ENCODE results near the gene GPATCH8.

GPATCH8 gene

DNA sequence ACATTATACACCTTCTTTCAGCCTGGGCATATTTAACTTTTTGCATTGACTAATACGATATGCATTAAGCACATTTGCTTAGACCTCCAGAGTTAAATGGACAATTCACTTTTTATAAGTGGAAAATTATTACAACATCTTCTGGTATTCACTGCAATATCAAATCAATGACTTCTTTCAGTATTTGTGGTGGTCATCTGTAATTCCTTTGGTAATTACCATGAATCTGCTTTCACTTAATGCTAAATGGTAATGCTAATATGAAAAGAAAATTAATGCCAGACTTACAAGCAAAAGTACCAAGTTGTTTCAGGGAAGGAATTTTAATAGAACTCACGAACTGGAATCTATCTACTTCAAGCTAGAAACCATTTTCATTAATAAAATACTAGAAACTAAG is 6.4 kb downstream of the GPATCH8 start:
- H3K4me1 Mint-ChIP-seq = peaks cover 52% of the 10 kb centered on the region
- no peaks in the 10 kb centered on the region for H3K9me3 Mint-ChIP-seq
- ATAC-seq = no peak
- H3K4me3 Mint-ChIP-seq = no peak overlapping the region
- no peak for DNase-seq (ENCODE audit: low spot score in 2 of 2)
- H3K27ac Mint-ChIP-seq = no peak overlapping the region
- H3K36me3 Mint-ChIP-seq = peaks cover 5% of the 10 kb centered on the region

DNA sequence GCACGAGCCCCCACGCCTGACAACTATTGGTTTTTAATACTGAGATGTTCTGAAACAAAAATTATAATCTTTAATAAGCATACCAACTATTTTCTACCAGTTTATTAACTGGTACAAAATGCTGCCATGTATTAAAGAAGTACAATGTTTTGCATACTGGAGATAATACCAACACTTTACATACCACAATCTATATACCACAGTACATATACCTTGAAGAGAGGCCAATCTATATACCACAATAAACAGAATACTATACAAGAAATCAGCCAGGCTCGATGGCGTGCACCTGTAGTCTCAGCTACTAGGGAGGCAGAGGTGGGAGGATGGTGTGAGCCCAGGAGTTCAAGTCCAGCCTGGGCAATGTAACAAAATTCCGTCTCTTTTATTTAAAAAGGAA is 9.9 kb downstream of the GPATCH8 start:
- Mint-ChIP-seq H3K4me1 (peaks cover 37% of the 10 kb centered on the region), H3K27ac (no peak overlapping the region), H3K4me3 (no peak overlapping the region), H3K9me3 (no peaks in the 10 kb centered on the region), H3K36me3 (peaks cover 24% of the 10 kb centered on the region)
- DNase-seq (ENCODE audit: low spot score in 2 of 2) (no peak), ATAC-seq (no peak)

DNA sequence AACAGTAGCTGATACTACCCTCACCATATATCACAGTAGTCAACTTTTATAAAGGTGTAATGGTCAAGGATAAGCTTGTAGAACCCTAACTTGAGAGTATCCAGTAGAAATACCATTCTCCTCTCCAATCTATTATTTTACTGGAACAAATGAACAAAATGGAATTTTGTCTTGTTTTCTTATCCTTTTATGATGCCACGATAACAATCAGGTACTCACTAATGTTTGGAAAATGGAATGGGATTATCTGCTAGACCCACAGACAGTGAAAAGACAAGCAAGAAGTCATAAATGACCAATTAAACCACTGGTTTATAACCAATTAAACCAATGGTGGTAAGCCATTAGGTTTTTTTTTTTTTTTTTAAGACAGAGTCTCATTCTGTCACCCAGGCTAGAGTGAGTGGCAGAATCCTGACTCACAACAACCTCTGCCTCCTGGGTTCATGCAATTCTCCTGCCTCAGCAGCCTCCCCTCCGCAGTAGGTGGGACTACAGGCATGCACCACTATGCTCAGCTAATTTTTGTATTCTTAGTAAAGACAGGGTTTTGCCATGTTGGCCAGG is 10.4 kb downstream of the GPATCH8 start:
- DNase-seq (ENCODE audit: low spot score in 2 of 2) (no peak), ATAC-seq (no peak)
- H3K36me3 Mint-ChIP-seq = peaks cover 24% of the 10 kb centered on the region
- H3K9me3 Mint-ChIP-seq = no peaks in the 10 kb centered on the region
- no peak overlapping the region for H3K27ac Mint-ChIP-seq
- H3K4me3 Mint-ChIP-seq = no peak overlapping the region
- H3K4me1 Mint-ChIP-seq = peaks cover 33% of the 10 kb centered on the region

DNA sequence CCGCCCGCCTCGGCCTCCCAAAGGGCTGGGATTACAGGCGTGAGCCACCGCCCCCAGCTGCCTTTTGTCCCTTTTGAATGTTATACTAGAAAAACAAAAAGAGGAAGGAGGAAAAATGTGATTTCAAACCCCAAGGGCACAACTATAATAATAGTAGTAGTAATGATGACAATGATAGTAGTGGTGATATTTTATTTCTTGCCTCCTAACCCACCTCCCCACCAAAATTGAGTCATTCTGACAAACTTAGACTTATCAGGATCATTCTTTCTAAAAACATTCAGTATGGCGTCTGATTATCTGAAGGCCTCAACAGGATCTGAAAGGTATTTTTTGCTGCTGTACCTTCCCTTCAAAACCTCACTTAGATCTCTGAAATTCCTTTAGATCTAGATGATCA is 13.6 kb downstream of the GPATCH8 start:
- H3K27ac Mint-ChIP-seq = no peak overlapping the region
- no peaks in the 10 kb centered on the region for H3K9me3 Mint-ChIP-seq
- peaks cover 24% of the 10 kb centered on the region for H3K36me3 Mint-ChIP-seq
- DNase-seq (ENCODE audit: low spot score in 2 of 2) (no peak), ATAC-seq (no peak)
- H3K4me1 Mint-ChIP-seq = peaks cover 39% of the 10 kb centered on the region
- no peak overlapping the region for H3K4me3 Mint-ChIP-seq

DNA sequence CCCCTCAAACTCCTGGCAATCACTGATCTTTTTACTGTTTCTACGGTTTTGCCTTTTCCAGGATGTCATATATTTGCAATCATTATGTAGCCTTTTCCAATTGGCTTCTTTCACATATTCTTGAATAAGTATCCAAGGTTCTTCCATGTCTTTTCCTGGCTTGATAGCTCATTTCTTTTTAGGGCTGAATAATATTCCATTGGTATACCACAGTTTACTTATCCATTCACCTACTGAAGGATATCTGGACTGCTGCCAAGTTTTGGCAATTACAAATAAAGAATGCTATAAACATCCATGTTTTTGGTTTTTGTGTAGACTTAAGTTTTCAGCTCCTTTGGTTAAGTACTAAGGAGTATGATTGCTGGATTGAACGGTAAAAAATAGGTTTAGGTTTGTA is 16.0 kb downstream of the GPATCH8 start:
- Mint-ChIP-seq H3K4me3 (no peak overlapping the region), H3K36me3 (peaks cover 24% of the 10 kb centered on the region), H3K4me1 (peaks cover 25% of the 10 kb centered on the region), H3K9me3 (no peaks in the 10 kb centered on the region), H3K27ac (no peak overlapping the region)
- DNase-seq (ENCODE audit: low spot score in 2 of 2) (no peak), ATAC-seq (no peak)

DNA sequence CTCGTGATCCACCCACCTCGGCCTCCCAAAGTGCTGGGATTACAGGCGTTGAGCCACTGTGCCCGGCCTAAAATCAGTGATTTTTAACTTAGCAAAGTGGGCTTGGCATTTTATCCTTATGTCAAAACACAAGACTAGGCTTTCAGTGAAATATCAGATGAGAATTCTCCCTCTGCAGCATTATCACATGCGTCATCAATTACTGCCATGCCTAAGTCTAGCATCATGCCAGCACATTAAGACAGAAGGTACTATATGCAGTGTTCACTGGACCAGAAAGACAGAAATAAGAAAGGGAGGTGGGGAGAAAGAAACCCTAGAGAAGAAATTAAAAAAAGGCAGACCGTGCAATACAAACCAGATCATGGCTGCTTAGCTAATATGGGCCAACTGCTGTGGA is 29.8 kb downstream of the GPATCH8 start:
- ATAC-seq (no peak), DNase-seq (ENCODE audit: low spot score in 2 of 2) (no peak)

DNA sequence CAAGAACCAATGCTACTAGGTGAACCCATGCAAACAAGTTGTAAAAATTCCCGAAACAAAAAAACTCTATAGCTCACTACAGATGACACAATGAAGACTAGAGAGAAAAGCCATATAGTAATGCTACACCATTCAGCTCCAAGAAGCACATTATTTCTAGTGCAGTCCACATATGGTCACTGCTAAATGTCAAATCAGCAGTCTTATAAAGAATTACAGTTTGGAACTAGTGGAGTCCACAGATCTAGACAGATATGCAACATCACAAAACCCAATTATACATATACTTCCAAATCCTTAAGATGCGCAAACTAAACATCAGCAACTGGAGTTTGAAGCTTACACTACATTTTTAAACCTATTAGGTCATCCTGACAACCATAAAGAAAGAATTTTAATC is 33.5 kb downstream of the GPATCH8 start:
- Mint-ChIP-seq H3K27ac (no peak overlapping the region), H3K4me1 (peaks cover 6% of the 10 kb centered on the region), H3K9me3 (no peaks in the 10 kb centered on the region), H3K4me3 (no peak overlapping the region), H3K36me3 (peaks cover 69% of the 10 kb centered on the region)
- DNase-seq (ENCODE audit: low spot score in 2 of 2) (no peak), ATAC-seq (no peak)

More for the DNA sequence above, 29.8 kb downstream of the GPATCH8 start:
- H3K27ac Mint-ChIP-seq = no peak overlapping the region
- no peaks in the 10 kb centered on the region for H3K4me1 Mint-ChIP-seq
- no peak overlapping the region for H3K4me3 Mint-ChIP-seq
- H3K9me3 Mint-ChIP-seq = no peaks in the 10 kb centered on the region
- peaks cover 55% of the 10 kb centered on the region for H3K36me3 Mint-ChIP-seq

DNA sequence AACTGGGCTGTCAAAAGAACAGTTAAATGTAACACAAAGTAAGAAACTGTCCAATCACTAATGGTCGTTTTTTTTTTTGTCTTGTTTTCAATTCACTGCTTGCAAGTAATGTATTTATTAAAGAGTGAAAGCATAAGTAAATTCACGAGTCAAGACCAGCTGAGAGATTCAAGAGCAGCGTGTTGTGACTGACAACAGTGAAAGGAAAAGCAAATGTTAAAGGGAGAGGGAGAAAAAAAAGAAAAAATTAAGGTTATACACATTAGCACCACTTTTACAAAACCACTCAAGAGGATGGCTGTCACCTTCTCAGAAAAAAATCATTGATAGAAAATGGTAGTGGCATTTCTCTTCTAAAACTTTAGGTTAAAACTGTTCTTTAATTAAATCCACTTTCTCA is 36.1 kb downstream of the GPATCH8 start:
- Mint-ChIP-seq H3K4me3 (no peak overlapping the region), H3K27ac (peak overlapping the region; percentile 67)

DNA sequence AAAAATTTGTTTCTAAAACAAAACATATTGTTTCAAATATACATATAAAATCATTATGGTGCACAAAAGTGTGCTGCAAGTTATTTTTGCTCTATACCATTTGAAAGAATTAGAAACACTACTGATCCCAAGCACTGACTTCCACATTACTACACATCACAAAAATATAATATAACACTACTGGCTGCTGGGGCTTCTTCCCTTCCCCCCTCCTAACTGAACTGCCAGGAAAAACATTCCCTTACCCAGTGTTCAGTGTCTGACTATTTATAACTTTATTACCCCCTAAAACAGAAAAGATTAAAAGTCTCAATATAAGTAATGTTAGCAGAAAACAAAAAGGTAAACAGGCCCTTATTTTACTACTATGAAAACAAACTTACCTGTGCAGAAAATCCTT is 36.9 kb downstream of the GPATCH8 start:
- no peaks in the 10 kb centered on the region for H3K9me3 Mint-ChIP-seq
- no peak overlapping the region for H3K4me3 Mint-ChIP-seq
- peaks cover 64% of the 10 kb centered on the region for H3K36me3 Mint-ChIP-seq
- peaks cover 13% of the 10 kb centered on the region for H3K4me1 Mint-ChIP-seq
- ATAC-seq (no peak), DNase-seq (ENCODE audit: low spot score in 2 of 2) (no peak)
- peak overlapping the region; percentile 67 for H3K27ac Mint-ChIP-seq

More for the DNA sequence above, 36.1 kb downstream of the GPATCH8 start:
- H3K36me3 Mint-ChIP-seq = peaks cover 64% of the 10 kb centered on the region
- peaks cover 13% of the 10 kb centered on the region for H3K4me1 Mint-ChIP-seq
- ATAC-seq (no peak), DNase-seq (ENCODE audit: low spot score in 2 of 2) (no peak)
- no peaks in the 10 kb centered on the region for H3K9me3 Mint-ChIP-seq

DNA sequence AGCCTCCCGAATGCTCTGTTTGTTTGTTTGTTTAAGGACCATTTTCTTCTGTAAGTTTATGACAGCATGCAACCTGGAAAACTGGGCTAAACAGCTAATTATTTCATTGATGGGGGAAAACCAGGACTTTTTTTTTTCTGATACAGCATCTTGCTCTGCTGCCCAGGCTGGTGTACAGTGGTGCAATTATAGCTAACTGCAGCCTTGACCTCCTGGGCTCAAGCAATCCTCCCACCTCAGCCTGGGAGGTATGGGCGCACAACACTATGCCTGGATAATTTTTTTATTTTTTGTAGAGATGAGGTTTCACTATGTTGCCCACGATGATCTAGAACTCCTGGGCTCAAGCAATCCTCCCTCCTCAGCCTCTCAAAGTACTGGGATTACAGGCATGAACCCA is 37.3 kb downstream of the GPATCH8 start:
- Mint-ChIP-seq H3K4me1 (peaks cover 13% of the 10 kb centered on the region), H3K27ac (peak overlapping the region; percentile 67), H3K36me3 (peaks cover 62% of the 10 kb centered on the region), H3K9me3 (no peaks in the 10 kb centered on the region), H3K4me3 (no peak overlapping the region)
- ATAC-seq = no peak
- no peak for DNase-seq (ENCODE audit: low spot score in 2 of 2)

DNA sequence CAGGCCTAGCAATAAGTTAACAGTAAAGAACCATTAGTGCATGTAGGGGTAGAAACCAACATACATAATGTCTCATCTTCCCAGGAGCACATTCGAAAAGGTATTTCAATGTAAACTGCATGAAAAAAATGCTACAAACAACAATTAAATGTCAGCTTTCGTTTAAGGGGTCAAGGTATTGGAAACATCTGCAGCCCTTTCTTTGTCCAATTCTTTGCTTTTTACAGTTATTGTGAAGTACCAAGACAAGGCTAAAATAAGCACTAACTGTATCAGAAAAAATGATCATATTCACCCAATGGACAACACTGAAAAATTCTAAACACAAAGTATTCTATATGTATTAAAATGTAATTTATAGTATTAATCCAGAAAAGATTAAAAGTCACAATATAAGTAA is 37.9 kb downstream of the GPATCH8 start:
- peaks cover 56% of the 10 kb centered on the region for H3K36me3 Mint-ChIP-seq
- ATAC-seq = no peak
- H3K4me1 Mint-ChIP-seq = peaks cover 13% of the 10 kb centered on the region
- H3K4me3 Mint-ChIP-seq = no peak overlapping the region
- no peak for DNase-seq (ENCODE audit: low spot score in 2 of 2)
- H3K27ac Mint-ChIP-seq = no peak overlapping the region
- H3K9me3 Mint-ChIP-seq = no peaks in the 10 kb centered on the region

DNA sequence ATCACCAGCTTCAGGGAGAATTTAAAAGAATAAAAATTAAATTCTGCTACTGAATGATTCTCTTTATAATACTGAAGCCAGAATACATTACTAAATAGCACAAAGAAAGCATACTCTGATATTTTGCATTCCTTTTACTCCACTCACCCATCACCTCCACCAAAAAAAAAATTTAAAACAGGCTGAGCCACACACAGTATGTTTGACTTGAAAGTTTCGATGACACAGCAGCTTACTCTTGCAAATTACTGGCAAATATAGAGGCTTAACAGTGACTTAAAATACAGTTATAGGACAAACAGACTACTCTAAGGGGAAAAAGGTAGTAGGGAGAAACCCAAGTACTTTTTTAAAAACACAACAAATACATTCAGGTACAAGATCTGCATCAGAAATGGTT is 39.2 kb downstream of the GPATCH8 start:
- H3K4me1 Mint-ChIP-seq = peaks cover 14% of the 10 kb centered on the region
- H3K36me3 Mint-ChIP-seq = peaks cover 54% of the 10 kb centered on the region
- no peak overlapping the region for H3K4me3 Mint-ChIP-seq
- no peaks in the 10 kb centered on the region for H3K9me3 Mint-ChIP-seq
- H3K27ac Mint-ChIP-seq = no peak overlapping the region
- DNase-seq (ENCODE audit: low spot score in 2 of 2) (no peak), ATAC-seq (no peak)

DNA sequence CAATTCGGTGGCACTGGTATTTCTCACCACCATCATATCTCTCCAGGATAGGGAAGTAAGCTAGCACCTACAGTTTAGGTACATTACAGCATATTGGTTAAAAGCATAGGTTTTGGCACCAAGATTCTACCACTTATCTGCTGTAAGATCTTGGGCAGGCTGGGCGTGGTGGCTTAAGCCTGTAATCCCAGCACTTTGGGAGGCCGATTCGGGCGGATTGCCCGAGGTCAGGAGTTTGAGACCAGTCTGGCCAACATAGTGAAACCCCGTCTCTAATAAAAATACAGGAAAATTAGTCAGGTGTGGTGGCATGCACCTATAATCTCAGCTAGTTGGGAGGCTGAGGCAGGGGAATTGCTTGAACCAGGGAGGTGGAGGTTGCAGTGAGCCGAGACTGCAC is 51.4 kb downstream of the GPATCH8 start:
- ATAC-seq (no peak), DNase-seq (ENCODE audit: low spot score in 2 of 2) (no peak)
- Mint-ChIP-seq H3K27ac (no peak overlapping the region), H3K4me3 (no peak overlapping the region), H3K9me3 (no peaks in the 10 kb centered on the region), H3K36me3 (no peaks in the 10 kb centered on the region), H3K4me1 (no peaks in the 10 kb centered on the region)

DNA sequence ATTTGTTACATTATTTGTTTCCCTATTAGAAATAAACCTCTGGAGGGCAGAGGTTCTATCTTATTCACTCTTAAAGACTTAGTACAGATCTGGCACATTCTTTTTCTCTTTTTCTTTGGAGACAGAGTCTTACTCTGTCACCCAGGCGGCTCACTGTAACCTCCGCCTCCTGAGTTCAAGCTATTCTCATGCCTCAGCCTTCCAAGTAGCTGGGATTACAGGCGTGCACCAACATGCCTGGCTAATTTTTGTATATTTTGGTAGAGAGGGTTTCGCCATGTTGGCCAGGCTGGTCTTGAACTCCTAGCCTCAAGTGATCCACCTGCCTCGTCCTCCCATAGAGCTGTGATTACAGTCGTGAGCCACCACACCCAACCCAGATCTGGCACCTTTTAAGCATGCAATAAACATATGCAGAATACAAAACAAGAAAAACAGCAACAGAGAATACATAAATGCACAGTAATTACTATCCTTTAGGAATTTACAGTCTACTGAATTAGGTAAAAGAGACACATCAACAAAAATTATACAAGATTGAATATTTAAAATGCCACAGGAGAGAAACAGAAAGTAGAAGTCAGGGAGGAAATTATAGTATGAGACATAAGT is 52.1 kb downstream of the GPATCH8 start:
- no peak for ATAC-seq
- no peak overlapping the region for H3K27ac Mint-ChIP-seq
- DNase-seq (ENCODE audit: low spot score in 2 of 2) = no peak
- H3K4me1 Mint-ChIP-seq = no peaks in the 10 kb centered on the region
- H3K36me3 Mint-ChIP-seq = no peaks in the 10 kb centered on the region
- H3K9me3 Mint-ChIP-seq = no peaks in the 10 kb centered on the region
- H3K4me3 Mint-ChIP-seq = no peak overlapping the region

DNA sequence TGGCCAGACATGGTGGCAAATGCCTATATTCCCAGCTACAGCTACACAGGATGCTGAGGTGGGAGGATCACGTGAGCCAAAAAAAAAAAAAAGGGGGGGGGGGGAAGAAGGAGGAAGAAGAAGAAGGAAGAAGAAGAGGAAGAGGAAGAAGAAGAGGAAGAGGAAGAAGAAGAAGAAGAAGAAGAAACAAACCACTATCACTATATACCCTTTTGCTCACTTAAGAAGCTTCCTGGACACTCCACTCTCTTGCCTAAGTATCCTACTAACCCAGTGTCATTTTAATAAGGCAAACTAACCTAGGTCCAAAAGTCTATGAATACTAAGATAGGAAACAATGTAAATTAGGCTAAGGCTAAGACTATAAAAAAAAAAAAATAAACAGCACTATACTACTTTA is 54.8 kb downstream of the GPATCH8 start:
- Mint-ChIP-seq H3K4me3 (no peak overlapping the region), H3K27ac (no peak overlapping the region), H3K4me1 (peaks cover 6% of the 10 kb centered on the region), H3K36me3 (peaks cover 8% of the 10 kb centered on the region), H3K9me3 (no peaks in the 10 kb centered on the region)
- DNase-seq (ENCODE audit: low spot score in 2 of 2) = no peak
- no peak for ATAC-seq

DNA sequence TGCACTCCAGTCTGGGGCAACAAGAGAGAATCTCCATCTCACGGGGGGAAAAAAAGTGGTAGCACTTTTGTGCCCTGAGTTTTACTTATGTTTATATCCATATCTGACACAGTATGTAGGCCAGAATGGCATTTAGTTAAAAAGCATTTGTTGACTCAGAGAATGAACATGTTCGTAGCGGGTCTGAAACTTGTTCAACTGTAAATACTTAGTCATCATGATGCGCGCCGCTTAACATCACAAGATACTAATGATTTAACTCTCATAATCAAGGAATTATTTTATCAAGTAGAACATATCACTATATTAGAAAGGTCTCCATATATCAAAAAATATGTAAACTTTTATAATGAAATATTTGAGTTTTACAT is 58.5 kb downstream of the GPATCH8 start:
- peaks cover 8% of the 10 kb centered on the region for H3K36me3 Mint-ChIP-seq
- no peak for DNase-seq (ENCODE audit: low spot score in 2 of 2)

DNA sequence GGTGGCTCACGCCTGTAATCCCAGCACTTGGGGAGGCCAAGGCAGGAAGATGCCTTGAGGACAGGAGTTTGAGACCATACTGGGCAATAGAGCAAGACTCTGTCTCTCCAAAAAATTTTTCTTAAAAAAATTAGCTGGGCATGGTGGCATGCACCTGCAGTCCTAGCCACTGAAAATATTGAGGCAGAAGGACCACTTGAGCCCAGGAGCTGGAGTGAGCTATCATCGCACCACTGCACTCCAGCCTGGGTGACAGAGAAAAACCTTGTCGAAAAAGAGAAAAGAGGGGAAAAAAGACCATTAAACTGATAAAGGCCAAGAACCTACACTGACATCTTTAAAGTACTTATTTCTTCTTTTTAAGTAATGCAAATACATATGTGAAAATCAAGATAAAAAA is 60.4 kb downstream of the GPATCH8 start:
- no peak for ATAC-seq
- Mint-ChIP-seq H3K4me3 (no peak overlapping the region), H3K4me1 (peaks cover 26% of the 10 kb centered on the region), H3K9me3 (no peaks in the 10 kb centered on the region), H3K36me3 (peaks cover 8% of the 10 kb centered on the region), H3K27ac (no peak overlapping the region)
- DNase-seq (ENCODE audit: low spot score in 2 of 2) = no peak

More for the DNA sequence above, 58.5 kb downstream of the GPATCH8 start:
- no peak overlapping the region for H3K27ac Mint-ChIP-seq
- ATAC-seq = peak; percentile 34
- no peak overlapping the region for H3K4me3 Mint-ChIP-seq
- H3K4me1 Mint-ChIP-seq = peaks cover 12% of the 10 kb centered on the region
- H3K9me3 Mint-ChIP-seq = no peaks in the 10 kb centered on the region

All from stimulated activated effector memory CD8-positive, alpha-beta T cell treated with anti-CD3 and anti-CD28 coated beads, Interleukin-12 subunit alpha, Interleukin-12 subunit beta, amount 100 ng/mL, for 72 hours (primary cell).